ENCODE results near the gene COLEC12.

Gene COLEC12

DNA sequence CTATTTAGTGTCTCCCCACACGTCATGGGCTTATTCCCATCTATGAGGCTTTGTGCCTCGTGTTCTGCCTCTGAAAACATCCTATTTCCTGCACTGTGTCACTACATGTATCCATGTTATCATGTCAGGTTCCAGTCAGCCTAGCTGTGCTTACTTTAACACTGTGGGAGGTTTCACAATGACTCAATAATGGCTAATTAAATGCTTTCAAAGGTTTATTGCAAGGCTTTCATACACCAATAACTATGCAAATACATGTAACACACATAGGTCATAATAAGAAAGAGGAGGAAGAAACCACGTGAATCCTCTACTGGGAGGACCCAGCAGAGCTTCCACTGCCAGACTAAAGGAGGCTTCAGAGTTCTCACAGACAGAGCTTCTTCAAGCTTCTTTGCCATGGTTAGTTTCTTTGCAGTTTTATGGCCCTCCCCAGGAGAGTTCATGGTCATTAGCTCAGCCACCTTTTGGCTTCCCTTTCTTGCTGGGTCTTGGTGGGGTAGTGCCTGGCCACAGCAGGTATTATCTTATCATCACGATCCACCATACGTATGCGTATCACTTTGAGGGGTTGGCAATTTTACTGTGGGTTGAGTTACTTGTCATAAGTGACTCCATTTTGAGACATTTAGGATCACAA lies 5.1 kb upstream of the COLEC12 start:
- DNase-seq, result no peak

DNA sequence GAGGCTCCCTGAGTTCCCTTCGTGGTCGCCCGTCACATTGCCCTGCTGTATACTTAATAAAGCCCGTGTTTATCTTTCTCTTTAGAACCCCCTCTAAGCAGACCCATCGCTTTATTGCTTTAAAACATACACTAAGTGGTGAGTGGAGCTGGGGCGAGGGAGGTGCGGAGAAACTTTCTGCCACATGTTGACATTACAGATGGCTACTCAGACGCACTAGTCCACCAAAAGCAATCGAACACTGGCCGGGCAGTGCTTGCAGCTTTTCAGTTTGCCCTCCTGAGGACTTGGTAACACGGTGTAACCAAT lies 859 bp upstream of the COLEC12 start:
- no peak for DNase-seq

DNA sequence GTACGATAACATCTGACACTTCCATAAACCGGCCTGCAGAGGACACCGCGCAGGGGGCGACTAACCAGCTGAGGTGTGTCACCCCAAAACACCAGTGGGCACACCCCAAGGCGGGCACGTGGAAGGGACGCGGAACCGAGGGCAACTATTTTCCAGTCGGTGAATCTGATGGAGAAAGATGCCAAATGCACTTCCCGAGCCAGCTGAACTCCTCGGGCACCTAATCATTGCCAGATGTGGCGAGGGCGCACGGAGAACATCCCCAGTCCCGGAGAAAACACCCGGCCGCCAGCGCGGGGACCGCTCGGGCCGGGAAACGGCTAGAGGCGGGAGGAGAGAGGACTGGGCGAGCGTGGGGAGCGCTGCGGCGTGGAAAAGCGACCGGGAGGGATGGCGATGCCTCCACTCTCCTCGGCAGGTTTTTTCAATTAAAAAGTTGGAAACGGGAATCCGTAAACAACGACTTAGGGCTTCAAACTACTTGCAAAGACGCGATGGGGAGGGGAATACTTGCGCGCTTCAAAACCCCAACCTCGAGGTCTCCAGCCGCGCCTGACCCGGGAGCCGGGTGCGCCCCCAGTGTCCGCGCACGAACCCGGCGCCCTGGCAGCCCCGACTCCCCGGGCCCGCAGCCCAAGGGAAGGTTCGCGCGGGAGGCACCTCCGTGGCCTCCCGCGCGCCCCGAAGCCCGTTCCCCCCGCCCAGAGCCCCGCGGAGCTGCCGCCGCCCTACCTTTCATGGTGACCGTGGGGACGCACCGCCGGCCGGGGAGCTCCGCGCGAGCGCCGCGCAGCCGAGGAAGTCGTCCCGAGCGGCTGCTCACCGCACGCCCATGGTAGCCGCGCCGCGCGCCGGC lies 497 bp downstream of the COLEC12 start:
- no peak for DNase-seq

DNA sequence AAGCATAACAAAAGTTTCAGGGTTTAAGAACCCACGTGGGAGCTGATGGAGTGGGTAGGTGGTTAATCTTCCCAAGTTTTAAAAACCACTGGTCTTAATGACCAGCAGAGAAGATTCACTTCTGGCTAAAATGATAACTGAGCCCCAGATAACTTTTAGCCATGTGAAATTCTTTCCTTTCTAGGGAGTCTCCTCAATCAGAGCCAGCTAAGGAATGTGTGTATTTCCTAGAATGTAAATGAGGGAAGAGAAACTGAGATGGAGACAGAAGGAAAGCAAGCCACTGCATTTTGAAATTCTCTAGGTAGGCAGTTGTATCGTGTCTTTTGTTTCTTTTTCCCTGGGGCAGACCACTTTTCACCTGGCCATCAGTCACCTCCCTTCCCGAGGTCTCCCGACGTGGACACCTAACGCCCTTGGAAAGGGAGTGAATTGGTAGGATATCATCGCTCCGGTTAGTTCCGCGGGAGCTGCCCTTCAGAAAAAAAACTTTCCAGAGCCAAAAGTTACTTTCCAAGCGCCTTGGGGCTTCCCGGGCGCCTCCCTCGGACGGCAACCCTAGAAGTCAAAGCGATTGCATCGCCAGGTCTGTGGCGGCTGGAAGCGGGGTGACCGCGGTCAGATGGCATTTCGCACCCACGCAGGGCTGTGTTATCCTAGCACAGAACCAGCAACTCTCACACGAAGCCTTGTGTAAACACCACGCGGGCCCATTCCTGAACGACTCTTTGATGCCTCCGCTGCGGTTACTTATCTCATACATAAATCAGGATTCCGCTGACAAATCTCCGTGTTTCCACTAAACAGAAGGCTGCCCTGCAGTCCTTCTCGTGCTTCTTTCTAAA lies 1.3 kb downstream of the COLEC12 start:
- no peak for DNase-seq

DNA sequence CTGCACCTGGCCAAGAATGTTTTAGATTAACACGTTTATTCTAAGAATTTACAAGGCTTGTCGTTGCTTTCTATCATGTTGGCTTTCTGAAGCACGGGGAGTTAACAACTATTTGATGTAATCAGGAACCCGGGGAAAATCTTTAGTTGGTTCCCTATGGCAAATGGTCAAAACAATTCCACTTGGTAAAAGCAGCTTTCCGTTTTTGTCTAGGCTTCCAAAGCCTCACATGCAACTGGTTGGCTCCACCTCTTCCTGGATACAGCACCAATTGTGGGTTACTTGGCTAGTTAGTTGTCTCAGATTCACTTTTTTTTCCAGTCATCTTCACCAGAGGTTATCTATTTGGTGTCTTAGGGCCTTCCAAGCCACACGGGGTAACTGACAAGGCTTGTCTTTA lies 2.8 kb downstream of the COLEC12 start:
- DNase-seq, result no peak

DNA sequence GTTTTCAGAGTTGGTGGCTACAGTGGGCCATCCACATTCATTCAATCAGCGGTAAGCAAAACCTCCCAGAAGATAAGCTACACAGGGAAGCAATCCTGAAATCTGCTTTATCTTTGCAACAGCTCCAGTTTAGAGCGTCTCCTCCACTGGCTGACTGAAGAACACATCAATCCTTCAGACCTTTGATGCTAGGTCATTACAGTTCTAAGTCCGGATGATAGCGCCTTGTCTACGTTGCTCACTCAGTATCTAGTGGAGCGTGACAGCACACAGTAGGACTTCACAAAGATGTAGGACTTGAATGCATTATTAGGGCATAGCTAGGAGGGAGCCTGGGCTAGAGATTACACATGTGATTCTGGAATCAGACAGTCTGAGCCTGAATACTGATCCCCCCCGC lies 5.0 kb downstream of the COLEC12 start:
- DNase-seq, result no peak

DNA sequence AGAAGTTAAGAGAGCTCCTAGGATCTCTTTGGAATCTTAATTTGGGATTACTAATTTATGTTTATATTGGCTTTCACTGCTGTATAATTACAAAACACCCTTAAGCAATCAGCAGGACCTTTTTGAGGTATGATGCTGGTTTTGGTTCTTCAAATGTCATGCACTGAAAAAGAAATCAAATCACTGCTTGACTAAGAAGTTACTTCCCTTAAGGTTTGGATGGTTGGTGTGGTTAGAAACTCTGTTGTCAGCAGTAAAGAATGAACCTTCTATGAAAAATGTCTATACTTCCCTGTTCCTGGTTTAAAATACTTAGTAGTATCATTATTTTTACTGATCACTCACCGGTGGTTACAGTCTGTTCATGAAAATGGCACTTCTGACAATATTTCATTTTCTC lies 5.5 kb downstream of the COLEC12 start:
- DNase-seq, result no peak

DNA sequence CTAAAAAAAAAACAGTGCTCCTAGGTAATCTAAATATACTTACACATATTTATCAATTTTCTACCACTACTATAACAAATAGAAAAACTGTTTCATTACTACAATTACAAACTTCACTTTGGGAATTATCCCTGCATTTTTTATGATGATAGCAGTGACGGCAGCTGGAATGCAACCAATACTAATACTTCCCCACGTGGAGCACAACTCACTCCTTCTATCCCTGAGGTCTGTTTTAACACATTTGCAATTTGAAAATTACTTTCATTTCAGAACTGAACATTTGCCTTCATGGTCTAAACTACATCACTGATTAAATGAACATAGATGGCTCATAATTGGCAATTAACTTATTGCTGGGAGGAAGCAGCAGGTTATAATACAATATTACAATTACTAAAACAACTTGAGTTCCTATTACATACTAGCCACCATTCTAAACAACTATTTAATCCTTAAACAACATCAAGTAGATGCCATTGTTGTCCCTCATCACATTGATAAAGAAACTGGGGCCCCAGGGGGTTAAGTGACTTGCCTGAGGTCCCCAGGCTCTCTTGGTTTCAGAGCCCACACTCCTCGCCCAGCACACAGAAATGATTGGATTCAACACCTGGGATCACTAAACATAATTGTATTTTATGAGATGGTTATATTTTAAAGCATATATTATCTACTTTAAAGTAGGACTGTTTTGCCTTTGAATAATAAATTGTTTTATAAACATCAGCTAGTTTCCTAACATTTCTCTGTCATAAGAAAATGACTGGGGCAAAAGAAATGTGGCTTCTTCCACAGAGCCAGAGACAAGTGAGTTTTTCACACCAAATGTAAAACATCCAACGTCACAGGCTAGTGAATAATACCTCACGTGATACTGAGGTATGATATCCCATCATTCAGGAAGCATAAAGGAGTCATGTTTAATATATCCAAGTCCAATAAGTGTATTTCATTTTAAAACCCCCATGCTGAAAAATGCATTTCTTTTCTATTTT lies 6.2 kb downstream of the COLEC12 start:
- DNase-seq, result no peak

DNA sequence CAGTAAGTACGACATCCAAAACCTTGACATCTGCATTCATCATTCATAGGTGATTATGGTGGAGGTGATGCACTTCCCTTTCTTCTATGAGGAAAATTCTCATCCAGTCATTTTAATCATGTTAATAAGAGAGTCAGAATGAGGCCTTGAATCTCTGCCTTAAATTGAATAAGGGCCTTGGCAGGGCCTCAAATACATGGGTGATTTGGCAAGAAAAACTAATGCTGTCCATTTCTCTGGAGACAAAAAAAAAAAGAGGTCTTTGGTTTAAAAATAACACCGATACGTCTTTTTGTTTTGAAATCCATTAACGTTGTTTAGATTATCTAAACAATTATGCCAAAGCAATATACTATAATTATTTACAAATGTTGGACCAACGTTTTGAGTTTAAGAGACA lies 8.1 kb downstream of the COLEC12 start:
- DNase-seq, result no peak

DNA sequence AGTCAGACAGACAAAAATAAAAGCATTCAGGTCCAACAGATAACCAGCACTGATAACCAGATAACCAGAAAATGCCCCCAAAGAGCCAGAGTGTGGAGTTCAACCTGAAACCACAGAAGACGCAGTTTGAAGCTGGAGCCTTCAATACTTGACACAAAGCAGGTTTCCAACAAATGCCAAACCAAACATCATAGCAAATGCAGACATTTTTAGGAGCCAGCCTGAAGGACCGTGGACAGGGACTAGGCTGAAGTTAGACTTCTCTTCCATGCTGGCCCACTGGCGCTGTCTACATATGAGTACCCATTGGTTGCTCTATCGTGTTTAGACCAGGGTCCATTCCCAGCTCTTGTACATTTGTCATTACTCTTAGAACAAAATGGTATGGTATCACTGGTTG lies 9.9 kb downstream of the COLEC12 start:
- DNase-seq, result no peak

DNA sequence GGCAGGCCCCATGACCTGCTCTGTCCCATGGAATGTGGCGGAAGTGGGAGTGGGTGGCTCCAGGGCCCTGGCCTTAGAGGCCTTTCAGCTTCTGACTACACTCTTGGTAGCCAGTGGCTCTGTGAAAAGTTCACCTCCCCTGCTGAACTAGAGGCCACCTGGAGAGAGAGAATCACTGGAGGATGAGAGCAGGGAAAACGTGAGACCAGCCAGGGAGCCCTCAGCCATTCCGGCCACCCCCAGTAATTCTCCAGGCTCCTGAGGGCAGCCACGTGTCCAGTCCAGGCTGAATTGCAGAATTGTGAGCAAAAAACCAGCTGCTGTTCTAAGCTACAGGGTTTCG lies 10.5 kb downstream of the COLEC12 start:
- no peak for DNase-seq

DNA sequence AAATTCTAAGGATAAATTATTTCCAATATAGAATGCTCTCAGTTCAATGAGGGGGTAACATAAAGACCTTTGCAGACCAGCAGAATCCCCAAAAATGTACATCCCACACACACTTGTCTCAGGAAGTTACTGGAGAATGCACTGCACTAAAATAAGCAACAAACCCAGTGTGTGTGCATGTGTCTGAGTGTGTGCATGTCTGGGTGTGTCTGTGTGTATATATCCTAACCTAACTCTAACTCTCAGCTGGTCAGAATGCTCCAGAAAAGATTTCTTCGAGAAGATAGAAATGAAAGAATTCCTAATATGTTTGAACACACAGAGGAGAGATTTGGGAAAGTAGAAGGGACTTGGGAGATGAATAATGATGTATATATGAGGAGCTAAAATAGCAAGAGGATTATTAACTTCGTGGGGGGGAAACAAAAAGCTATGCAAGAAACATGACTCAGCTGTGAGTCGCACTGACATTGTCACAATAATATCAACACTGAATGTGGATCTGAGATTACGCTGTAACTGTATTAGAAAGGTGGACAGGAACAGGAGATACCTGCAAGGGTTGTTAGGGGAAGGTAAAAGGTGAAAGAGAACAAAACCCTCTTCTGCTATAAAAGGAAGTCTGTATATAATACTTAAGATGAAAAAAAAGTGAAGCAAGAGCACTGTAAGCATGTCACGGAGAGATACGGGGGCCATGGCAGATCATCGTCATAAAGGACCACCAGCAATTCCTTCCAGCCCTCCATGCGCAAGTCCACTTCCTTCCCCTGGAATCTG lies 11.1 kb downstream of the COLEC12 start:
- DNase-seq, result no peak

DNA sequence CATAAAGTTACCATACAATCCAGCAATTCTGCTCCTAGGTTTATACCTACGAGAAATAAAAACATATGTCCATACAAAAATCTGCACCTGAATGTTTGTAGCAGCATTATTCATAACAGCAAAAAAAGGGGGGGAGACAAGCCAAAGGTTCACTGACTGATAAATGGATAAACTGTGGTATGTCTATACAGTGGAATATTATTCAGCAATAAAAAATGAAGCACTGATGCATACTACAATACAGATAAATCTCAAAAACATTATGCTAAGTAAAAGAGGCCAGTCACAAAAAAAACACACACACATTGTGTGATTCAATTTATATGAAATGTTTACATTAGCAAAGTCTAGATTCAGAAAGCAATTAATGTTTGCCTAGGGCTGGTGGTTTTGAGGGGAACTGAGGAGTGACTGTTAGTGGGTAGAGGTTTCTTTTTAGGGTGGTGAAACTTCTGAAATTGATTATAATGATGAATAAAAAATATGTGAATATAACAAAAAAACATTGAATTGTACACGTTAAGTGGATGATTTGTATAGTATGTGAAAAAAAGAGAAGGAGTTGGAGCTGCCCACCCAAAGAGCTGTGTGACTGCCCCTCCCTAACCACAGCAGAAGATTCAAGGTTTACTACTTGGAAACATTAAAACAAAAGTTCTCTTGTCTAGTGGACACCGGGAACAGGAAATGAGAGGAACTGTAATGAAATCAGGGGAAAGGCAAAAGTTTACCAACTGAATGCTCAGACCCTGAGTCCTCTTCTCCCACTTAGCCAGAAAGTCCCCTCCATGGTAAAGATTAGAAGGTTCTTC lies 13.4 kb downstream of the COLEC12 start:
- DNase-seq, result no peak

DNA sequence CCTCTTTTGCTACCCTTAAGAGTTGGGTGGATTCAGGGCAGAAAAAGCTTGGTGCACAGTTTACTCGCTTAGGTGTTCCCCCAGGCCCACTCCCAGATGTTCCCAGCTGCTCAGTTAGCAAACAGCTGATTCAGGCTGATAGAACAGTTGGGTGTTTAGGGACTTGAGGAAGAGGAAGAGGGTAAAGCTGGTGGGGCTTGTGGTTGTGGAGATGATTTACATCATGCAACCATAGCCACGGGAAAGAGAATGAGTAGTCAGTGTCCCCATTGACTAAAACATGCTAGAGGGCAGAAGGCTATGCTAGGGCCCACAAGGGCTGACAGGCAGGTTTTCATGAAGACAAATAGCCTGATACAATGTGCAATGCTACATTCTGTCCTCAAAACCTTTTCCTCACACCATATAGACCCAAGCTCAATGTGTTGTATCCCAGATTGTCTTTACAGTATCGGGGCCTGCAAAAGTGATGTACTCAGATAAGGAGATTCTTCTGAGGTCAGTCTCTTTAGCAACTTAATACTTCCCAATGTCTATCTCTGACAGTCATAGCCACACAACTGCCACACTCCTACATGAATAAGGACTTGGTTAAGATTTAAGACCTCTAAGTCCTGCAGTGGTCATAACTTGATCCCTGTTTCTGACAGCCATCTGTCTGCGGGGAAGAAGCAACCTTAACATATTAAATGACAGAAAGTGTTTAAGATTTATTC lies 15.6 kb downstream of the COLEC12 start:
- DNase-seq, result no peak

DNA sequence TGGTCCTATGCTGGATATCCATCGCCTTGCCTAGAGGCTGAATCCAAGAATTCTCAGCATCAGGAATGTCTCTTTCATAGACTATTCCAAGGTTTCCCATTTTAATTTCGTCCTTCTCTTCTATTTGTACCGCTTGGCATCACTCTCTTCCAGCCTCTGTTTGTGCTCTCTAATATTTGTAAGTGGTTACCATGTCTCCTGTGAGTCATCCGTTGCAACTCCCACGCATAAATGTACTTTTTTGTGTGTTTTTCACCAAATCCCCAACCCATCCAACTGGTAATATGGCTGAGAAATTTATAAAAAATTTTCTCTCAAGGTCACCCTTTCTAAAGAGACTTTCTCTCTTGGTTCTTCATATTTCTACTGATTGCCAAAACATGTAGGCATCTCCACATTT lies 21.8 kb downstream of the COLEC12 start:
- no peak for DNase-seq

DNA sequence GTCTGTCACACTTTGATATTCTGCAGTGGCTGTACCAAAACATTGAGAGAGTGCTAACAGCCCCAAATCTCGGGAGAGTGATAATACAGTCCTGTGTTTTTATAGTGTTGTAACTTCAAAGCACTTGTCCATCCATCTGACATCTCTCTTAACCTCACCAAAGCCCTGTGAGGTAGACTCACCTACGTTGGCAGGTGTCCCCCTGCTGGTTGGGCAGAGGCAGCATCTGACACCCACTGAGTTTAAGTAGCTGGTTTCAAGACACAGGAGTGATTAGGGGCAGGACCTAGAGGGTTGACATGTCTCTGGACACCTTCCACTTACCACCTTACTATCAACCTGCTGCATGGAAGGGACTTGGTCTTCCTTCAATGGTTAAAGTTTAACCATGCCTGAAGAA lies 22.9 kb downstream of the COLEC12 start:
- no peak for DNase-seq

DNA sequence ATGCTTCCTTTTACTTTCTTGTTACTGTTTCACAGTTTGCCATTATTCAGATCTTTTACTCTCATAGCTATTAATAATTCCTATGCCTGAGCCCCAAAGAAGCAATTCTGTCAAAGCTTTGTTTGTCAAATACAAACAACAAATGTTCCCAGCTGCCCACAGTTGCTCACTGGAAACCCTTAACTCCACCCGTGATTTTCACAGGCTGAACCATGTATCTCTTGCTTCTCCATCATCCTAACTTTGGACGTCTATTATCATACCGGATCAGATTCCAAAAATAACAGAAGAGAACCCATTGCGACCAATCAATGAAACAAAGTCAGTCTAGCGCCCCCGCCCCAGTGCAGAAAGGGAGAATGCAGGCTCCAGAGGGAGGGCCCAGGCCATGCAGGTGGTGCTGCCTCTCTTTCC lies 24.2 kb downstream of the COLEC12 start:
- no peak for DNase-seq

DNA sequence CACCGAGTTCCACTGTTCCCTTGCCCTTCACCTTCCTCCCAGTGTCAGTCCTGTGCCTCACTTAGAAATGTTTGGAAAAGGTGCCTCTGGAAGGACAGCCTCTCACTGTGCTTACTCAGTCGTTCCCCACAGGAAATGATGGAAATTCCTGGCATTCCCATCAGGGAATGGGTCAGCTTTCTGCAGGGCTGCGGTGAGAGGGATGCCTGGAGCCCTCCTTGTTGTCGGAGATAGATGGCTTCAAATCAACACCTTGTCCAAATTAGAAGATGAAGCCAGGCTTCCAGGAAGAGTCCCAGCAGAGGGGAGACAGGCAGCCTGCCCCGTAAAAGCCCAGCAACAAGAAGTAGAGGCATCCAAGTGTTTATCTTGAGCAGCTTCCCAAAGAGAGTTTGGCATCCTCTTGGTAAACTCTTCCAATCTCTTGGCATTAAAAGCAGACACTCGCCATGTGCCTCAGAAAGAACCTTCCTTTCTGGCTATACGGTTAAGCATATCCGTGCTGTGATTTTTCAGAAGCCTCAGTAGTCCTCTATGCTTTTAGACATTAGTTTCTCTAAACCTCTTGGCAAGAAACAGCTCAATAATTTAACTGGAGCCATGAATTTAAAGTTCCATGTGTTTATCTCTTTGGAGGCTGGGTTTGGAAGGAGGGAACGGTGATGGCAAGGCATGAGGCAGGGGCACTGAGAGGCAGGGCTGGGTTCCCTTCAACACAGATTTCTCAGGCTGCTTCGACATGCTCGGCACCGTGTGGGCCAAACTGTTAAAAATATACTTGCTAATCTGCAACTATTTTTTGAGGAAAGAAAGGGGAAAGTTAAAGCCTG lies 25.1 kb downstream of the COLEC12 start:
- DNase-seq, result no peak

DNA sequence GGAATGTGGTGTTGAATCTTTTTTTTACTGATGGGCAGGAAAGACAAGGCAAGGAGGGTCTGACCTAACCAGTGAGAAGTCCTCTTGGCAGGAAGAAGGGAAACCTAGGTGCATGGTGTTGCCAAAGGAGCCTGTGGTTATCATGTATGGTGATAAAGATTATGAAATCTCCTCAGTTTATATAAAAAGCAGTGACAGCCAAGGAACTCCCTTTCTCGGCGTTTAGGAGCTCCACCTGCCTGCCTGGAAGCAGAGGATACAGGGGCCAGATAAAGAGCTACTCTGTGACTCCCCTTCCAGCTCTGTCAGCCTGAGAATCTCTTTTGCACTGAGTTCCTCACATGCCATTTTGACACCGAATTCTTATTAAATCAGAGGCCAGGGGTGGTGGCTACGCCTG lies 26.1 kb downstream of the COLEC12 start:
- DNase-seq, result no peak

All from GOT3 (cell line).